Medulla oblongata (tissue), 1 donor: ENCODE results near the gene VASH1.

Experiments
- DNase-seq: peaks from one replicate; pipeline ENCODE4 v3.0.0-alpha.2; 2015; ENCODE audit errors: extremely low spot score

The VASH1 gene

GRCh38 chr14:76784266-76784874 is 23.1 kb downstream of the VASH1 start:
- DNase-seq, result no peak

GRCh38 chr14:76784881-76785280 is 23.6 kb downstream of the VASH1 start:
- peak; percentile 97 for DNase-seq

GRCh38 chr14:76786601-76787000 is 25.3 kb downstream of the VASH1 start:
- DNase-seq, result no peak

- no peak for DNase-seq
Measured at GRCh38 chr14:76792422-76792821, 31.2 kb downstream of the VASH1 start.

GRCh38 chr14:76793324-76793723 is 32.1 kb downstream of the VASH1 start:
- no peak for DNase-seq

GRCh38 chr14:76793956-76794355 is 32.7 kb downstream of the VASH1 start:
- DNase-seq, result no peak

- no peak for DNase-seq
Measured at GRCh38 chr14:76806446-76806845, 45.2 kb downstream of the VASH1 start.

GRCh38 chr14:76808011-76808410 is 46.7 kb downstream of the VASH1 start:
- DNase-seq, result no peak

- no peak for DNase-seq
Measured at GRCh38 chr14:76808990-76809389, 47.7 kb downstream of the VASH1 start.

GRCh38 chr14:76810525-76810924 is 49.3 kb downstream of the VASH1 start:
- no peak for DNase-seq

- peak; percentile 86 for DNase-seq
Measured at GRCh38 chr14:76810953-76811400, 49.7 kb downstream of the VASH1 start.

- DNase-seq, result peak; percentile 35
Measured at GRCh38 chr14:76811561-76811960, 50.3 kb downstream of the VASH1 start.

- DNase-seq, result peak; percentile 31
Measured at GRCh38 chr14:76812093-76812421, 50.8 kb downstream of the VASH1 start.

- DNase-seq, result peak; percentile 91
Measured at GRCh38 chr14:76812422-76813383, 51.4 kb downstream of the VASH1 start, which contains the start of gene ANGEL1. Gene ANGEL1, minus strand, starts transcription at chr14:76812882. Its CDS starts 55 bp downstream, at chr14:76812827.

- peak; percentile 48 for DNase-seq
Measured at GRCh38 chr14:76814726-76815645, 53.7 kb downstream of the VASH1 start.

- no peak for DNase-seq
Measured at GRCh38 chr14:76820700-76821099, 59.4 kb downstream of the VASH1 start.

GRCh38 chr14:76826122-76826521 is 64.9 kb downstream of the VASH1 start, which contains the start of gene LRRC74A:
Gene LRRC74A, plus strand, starts transcription at chr14:76826408. Its CDS starts 290 bp downstream, at chr14:76826698.
- no peak for DNase-seq

GRCh38 chr14:76827696-76828296 is 66.5 kb downstream of the VASH1 start:
- DNase-seq, result peak; percentile 42

GRCh38 chr14:76828339-76829012 is 67.2 kb downstream of the VASH1 start:
- DNase-seq, result peak; percentile 34

GRCh38 chr14:76829013-76829365 is 67.7 kb downstream of the VASH1 start:
- peak; percentile 42 for DNase-seq
